Measurements from ENCODE around the gene ATG2A.

Gene ATG2A

DNA sequence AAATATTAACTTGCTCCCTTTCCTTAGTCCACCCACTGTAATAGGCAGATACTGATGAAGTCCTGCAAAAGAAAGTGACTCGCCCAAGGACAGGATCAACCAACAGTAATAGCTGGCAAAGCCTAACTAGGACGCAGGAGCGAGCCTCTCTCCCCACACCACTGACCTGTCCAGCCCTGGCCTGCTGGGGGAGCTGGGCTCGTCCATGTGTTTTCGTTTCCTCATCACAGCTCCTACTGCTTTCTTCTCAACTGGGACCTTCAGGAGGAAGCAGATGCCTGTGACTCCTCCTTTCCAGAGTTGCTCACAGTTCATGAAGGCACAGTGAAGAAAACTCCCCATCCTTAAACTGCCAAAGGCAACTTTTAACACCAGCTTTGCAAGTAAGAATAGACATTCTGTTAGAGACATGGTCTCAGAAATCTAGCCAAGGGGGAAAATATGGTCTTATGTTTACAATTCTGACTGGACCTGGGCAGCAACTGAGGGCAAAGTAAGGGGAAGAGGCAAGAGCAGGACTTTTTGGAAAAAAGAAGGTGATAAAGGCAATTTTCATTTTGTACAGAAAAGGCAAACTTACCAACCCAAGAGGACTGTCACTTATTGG is 30.3 kb upstream of the ATG2A start:
- no peak for DNase-seq (ENCODE audit: extremely low read depth, low read depth)
- TF ChIP-seq, protein P1, sequence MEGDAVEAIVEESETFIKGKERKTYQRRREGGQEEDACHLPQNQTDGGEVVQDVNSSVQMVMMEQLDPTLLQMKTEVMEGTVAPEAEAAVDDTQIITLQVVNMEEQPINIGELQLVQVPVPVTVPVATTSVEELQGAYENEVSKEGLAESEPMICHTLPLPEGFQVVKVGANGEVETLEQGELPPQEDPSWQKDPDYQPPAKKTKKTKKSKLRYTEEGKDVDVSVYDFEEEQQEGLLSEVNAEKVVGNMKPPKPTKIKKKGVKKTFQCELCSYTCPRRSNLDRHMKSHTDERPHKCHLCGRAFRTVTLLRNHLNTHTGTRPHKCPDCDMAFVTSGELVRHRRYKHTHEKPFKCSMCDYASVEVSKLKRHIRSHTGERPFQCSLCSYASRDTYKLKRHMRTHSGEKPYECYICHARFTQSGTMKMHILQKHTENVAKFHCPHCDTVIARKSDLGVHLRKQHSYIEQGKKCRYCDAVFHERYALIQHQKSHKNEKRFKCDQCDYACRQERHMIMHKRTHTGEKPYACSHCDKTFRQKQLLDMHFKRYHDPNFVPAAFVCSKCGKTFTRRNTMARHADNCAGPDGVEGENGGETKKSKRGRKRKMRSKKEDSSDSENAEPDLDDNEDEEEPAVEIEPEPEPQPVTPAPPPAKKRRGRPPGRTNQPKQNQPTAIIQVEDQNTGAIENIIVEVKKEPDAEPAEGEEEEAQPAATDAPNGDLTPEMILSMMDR (IDR thresholded peaks at IDR 0.05; ENCODE audit: low read depth, low read length, missing control alignments), result no peak
- H3K4me3 ChIP-seq (replicated peaks; ENCODE audit: low read depth, low read length), result no peak overlapping the region

DNA sequence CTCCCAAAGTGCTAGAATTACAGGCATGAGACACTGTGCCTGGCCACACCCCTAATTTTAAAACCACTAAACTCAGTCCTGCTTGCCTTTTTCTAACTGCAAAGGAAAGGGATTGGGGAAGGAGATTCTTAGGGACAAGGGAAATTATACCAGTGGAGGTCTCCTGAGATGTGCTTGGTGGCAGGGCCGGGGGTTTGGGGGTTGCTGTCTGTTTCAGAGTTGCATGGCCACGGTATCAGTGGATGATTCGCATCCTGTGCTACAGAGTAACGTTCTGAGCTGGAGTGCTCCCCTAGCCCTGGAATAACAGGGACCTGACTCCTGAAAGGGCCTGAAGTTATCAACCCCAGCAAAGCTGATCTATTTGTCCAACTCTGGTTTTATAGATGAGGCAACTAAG is 19.5 kb upstream of the ATG2A start:
- H3K4me3 ChIP-seq (replicated peaks; ENCODE audit: low read depth, low read length), result no peak overlapping the region
- no peak for DNase-seq (ENCODE audit: extremely low read depth, low read depth)

DNA sequence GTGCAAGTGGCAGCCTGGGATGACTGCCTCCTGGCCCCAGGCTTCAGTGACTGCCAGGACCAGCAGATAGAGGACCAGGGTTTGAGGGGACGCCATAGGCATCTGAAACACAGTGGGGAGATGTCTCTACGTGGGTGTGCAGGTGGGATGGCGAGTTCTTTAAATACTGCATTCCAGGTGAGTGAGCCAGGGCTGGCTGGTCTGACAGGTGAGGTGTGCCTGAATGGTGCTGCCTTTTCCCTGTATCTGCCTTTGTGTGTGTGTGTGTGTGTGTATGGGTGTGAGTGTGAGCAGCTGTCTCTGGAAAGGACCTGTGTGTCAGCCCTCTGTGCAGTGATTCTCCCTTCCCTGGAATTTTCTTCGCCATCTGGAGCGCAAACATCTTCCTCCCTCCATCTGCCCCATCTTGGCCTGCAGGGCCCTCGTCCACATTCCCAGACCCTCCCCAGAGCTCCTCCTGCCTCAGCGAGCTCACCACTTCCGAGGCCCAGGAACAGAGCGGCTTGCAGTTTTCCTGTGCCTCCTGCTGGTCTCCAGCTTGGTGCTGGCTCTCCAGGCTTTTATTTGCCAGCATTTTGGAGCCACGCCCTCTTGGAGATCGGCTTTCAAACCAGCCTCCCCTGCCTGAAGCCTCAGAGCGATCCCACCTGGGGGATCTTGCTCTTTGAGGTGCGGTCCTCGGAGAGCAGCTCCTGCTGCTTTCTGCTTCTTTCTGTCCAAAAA is 18.5 kb upstream of the ATG2A start, which contains the start of gene GPHA2:
GPHA2 (minus strand) TSS at position 535 of the 723 bp plus-strand sequence; CDS start at position 102, 433 bp downstream.
- TF ChIP-seq, protein P1 (IDR thresholded peaks at IDR 0.05; ENCODE audit: low read depth, low read length, missing control alignments), result peak; percentile 7
- no peak within 1 kb of the TSS for H3K4me3 ChIP-seq (replicated peaks; ENCODE audit: low read depth, low read length)
- peak; percentile 16 for DNase-seq (ENCODE audit: extremely low read depth, low read depth)

More for the DNA sequence above, 19.5 kb upstream of the ATG2A start:
- TF ChIP-seq, protein P1 (IDR thresholded peaks at IDR 0.05; ENCODE audit: low read depth, low read length, missing control alignments), result no peak

DNA sequence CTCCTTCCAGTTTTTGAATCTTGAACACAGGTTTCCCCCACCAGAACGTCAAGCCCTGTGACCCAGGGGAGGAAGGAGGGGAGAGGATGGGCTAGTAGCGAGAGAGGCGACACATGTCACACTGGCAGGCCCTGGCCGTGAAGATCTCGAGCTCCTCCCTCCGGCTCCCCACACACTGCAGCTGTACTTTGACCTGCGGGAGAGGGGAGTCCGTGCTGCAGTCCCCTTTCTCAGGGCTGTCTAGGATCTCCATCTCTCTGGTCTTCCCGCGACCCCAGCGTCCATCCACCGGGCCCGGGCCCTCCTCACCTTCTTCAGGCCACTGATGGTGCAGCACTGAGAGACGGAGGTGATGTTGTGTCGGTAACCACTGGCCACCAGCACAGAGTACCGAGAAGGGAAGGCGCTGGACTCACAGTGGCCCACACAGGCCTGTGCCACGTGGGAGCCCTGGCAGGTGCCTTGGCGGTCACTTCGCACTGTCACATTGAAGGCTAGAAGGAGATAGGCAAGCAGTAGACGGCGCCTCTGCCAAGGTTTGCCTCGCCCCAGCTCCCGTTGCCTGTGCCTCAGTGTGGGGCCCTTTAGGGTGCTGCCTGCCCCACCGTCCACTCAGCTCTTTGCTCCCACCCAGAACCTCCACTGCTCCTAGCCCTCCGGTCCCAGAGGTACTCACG is 17.8 kb upstream of the ATG2A start:
- TF ChIP-seq, protein P1 (IDR thresholded peaks at IDR 0.05; ENCODE audit: low read depth, low read length, missing control alignments), result no peak
- DNase-seq (ENCODE audit: extremely low read depth, low read depth), result no peak

DNA sequence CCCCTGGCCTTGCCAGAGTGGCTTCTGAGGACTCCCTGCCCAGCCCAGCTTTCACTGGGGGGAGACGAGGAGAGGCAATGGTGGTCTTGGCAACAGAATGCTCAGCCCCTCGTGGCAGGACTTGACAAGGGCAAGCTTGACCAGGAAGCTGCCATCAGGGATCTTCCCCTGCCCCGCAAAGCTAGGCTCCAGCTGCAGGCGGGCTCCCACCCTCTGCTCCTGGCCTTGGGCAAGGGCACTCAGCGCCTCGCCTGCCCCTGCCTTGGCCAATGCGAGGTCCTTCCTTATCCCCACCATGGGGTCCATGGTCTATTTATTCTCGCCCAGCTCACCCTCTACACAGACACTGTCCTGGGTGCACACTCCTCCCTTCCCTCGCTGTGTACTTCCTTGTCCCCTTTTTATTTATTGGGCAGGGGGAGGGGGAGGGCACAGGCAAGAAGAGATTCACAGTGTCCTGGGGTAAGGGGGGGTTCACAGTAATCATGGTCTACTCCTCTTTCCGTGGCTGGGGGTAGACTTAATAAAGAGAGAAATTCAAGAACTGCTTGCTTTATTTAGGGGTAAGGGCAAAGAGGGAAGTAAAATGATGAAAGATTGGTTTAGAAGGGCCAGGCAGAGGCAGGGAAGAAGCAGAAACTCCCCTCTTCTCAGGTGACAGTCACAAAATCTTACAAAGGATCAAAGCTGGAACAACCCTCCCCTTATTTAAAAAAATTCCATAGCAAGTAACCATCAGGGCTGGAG is 17.1 kb upstream of the ATG2A start:
- TF ChIP-seq, protein P1 (IDR thresholded peaks at IDR 0.05; ENCODE audit: low read depth, low read length, missing control alignments), result no peak
- H3K4me3 ChIP-seq (replicated peaks; ENCODE audit: low read depth, low read length), result no peak overlapping the region
- no peak for DNase-seq (ENCODE audit: extremely low read depth, low read depth)

More for the DNA sequence above, 17.8 kb upstream of the ATG2A start:
- H3K4me3 ChIP-seq (replicated peaks; ENCODE audit: low read depth, low read length), result no peak overlapping the region

DNA sequence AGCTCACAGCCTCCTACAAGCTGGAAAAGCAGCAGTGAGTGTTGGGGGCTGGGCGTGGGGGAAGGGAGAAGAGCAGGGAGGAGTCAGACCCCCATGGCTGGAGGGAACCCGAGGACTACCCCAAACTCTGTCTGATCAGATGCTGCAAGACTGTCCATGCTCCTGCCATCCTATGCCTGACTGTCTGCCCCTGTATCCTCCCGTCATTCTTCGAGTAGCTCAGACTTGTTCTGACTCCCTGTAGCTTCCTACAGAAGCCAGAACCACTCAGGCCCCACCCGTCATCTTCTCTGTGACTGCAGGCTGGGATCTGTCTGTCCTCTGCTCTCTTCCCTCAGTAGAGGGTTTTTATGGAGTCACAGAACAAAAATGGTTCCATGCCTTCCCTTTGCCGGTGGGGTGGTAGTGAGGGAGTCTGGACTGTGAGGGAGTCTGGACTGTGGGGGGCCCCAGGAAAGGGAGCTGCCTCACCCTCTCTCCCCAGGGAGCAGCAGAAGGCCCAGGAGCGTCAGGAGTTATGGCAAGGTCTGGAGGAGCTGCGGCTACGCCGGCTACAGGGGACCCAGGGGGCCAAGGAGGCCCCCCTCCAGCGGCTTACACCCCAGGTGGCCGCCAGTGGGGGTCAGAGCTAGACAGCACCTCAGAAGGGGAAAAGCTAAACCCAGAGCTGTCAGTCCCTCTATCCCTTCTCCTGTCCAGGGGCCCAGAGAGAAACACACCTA is 16.4 kb upstream of the ATG2A start:
- TF ChIP-seq, protein P1 (IDR thresholded peaks at IDR 0.05; ENCODE audit: low read depth, low read length, missing control alignments), result no peak
- no peak for DNase-seq (ENCODE audit: extremely low read depth, low read depth)

More for the DNA sequence above, 16.4 kb upstream of the ATG2A start:
- H3K4me3 ChIP-seq (replicated peaks; ENCODE audit: low read depth, low read length), result no peak overlapping the region

All from HFF-Myc (cell line).